Smooth muscle cell (in vitro differentiated cells): ENCODE data around the gene PPIF. TPM values are rescaled to one million over a fixed set of nuclear protein-coding genes. Genes with fewer than 3 reads are reported as not detected.

ENCODE experiments used
- DNase-seq: peaks from one replicate; lab custom pipeline; 2025; ENCODE audit not compliant: unreplicated experiment; lab: John Stamatoyannopoulos, UW
- H2AFZ ChIP-seq: fragments of 200-600 bp; sonication (generic); 2 replicates; pipeline ENCODE4 v1.6.0; 2016; ENCODE audit warnings: antibody characterized with exemption, low read depth, mild to moderate bottlenecking
- H3F3A ChIP-seq: fragments of 200-600 bp; sonication (generic); 2 replicates; pipeline ENCODE4 v1.6.0; 2017; ENCODE audit warnings: antibody characterized with exemption, low read depth
- H3K27ac ChIP-seq: fragments of 200-600 bp; sonication (generic); 2 replicates; pipeline ENCODE4 v1.5.1; 2016; ENCODE audit warnings: low read depth, mild to moderate bottlenecking
- H3K27me3 ChIP-seq: fragments of 200-600 bp; sonication (generic); 2 replicates; pipeline ENCODE4 v1.6.1; 2016; ENCODE audit warnings: low read depth, mild to moderate bottlenecking
- H3K36me3 ChIP-seq: fragments of 200-600 bp; sonication (generic); 2 replicates; pipeline ENCODE4 v1.5.1; 2016; ENCODE audit warnings: low read depth
- H3K4me1 ChIP-seq: fragments of 200-600 bp; sonication (generic); 2 replicates; pipeline ENCODE4 v1.5.1; 2016; ENCODE audit warnings: low read depth
- H3K4me2 ChIP-seq: fragments of 200-600 bp; sonication (generic); 2 replicates; pipeline ENCODE4 v1.6.0; 2016; ENCODE audit warnings: mild to moderate bottlenecking
- H3K4me3 ChIP-seq: fragments of 200-600 bp; sonication (generic); 2 replicates; pipeline ENCODE4 v1.5.1; 2016; ENCODE audit warnings: mild to moderate bottlenecking
- H3K79me2 ChIP-seq: fragments of 200-600 bp; sonication (generic); 2 replicates; pipeline ENCODE4 v1.6.0; 2016; ENCODE audit warnings: low read depth, mild to moderate bottlenecking
- H3K9ac ChIP-seq: fragments of 200-600 bp; sonication (generic); 2 replicates; pipeline ENCODE4 v1.6.0; 2016; ENCODE audit warnings: low read depth
- H3K9me3 ChIP-seq: fragments of 200-600 bp; sonication (generic); replicated peaks from 2 replicates; pipeline ENCODE4 v1.5.1; 2016; ENCODE audit warnings: low read depth
- H4K20me1 ChIP-seq: fragments of 200-600 bp; sonication (generic); 2 replicates; pipeline ENCODE4 v1.6.0; 2016; ENCODE audit warnings: low read depth
- CTCF ChIP-seq: fragments of 200-600 bp; sonication (generic); IDR thresholded peaks from 2 replicates; pipeline ENCODE4 v1.5.1; 2017; ENCODE audit warnings: borderline replicate concordance, mild to moderate bottlenecking, antibody characterized with exemption; ENCODE audit not compliant: insufficient read depth, poor library complexity, severe bottlenecking
- WGBS: methylation state at CpG from one replicate; pipeline ENCODE4 v1.1.7; 2016; ENCODE audit warnings: low lambda C conversion rate; 5-methylcytosine and 5-hydroxymethylcytosine counted together
- polyA plus RNA-seq: library from polyadenylated mRNA; unstranded; fragments of >200 nt; fragmentation: Nextera tagmentation; extraction: Ambion mirVana; gene quantifications from 2 replicates; pipeline ENCODE4 v1.2.1, GENCODE V29; 2016
- total RNA-seq: library from RNA; depleted of rRNA; stranded (reverse); fragments of >200 nt; gene quantifications from 2 replicates; pipeline ENCODE4 v1.2.3, GENCODE V29; 2014

PPIF gene
- total and polyA plus RNA-seq, 2 experiments from 2014 or later = 24.3 to 29.7 TPM

DNA sequence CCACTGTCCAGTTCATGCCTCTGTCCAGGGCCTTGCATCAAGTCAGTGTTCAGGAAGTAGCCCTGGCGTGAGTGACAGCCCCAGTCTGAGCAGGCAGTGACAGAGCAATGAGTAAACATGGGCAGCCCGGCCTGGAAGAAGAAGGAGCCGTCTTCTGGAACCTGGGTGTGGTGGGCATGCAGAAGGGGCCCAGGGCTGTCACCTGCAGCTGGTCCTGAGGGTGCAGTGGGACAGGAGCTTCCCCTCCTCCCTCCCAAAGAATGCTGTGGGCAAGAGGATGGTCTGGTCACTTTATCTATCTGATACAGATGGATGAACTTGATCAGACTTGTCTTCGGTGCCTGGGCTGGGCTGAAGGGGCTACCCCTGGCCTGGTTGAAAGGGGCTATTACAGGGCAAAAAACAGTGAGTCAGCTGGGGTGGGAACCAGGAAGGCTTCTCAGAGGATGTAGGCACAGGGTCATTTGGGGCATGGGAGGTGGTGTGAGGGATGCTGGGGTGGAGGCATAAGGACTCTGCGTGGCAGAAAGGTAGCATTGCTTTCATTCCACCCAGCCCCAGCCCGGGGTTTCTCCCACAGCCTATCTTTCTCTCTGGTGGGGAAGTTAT is 42.7 kb upstream of the PPIF start:
- WGBS = 91% methylated on average over 6 of the region's 6 CpGs
- H3K27ac ChIP-seq = no peak overlapping the region
- no peaks in the 10 kb centered on the region for H3K9me3 ChIP-seq
- TF ChIP-seq CTCF = no peak
- H3K27me3 ChIP-seq = no peaks in the 10 kb centered on the region
- H3K4me1 ChIP-seq = no peaks in the 10 kb centered on the region
- no peak overlapping the region for H3K9ac ChIP-seq
- H3K79me2 ChIP-seq = no peaks in the 10 kb centered on the region
- H3K4me3 ChIP-seq = no peak overlapping the region
- no peak for DNase-seq
- H2AFZ ChIP-seq = no peak overlapping the region
- peaks cover 15% of the 10 kb centered on the region for H4K20me1 ChIP-seq
- H3K36me3 ChIP-seq = peaks cover 19% of the 10 kb centered on the region
- H3F3A ChIP-seq = no peaks in the 10 kb centered on the region
- no peak overlapping the region for H3K4me2 ChIP-seq

GRCh38 chr10:79305515-79305914 is 41.8 kb upstream of the PPIF start:
- Histone ChIP-seq H3K27ac (no peak overlapping the region), H4K20me1 (peaks cover 7% of the 10 kb centered on the region), H3K9me3 (no peaks in the 10 kb centered on the region), H3K4me1 (no peaks in the 10 kb centered on the region), H2AFZ (no peak overlapping the region), H3K36me3 (peaks cover 19% of the 10 kb centered on the region), H3K4me3 (no peak overlapping the region), H3F3A (no peaks in the 10 kb centered on the region), H3K27me3 (no peaks in the 10 kb centered on the region), H3K79me2 (no peaks in the 10 kb centered on the region), H3K4me2 (no peak overlapping the region), H3K9ac (no peak overlapping the region)
- WGBS = 96% methylated on average over 8 of the region's 8 CpGs
- no peak for TF ChIP-seq CTCF
- DNase-seq = no peak

DNA sequence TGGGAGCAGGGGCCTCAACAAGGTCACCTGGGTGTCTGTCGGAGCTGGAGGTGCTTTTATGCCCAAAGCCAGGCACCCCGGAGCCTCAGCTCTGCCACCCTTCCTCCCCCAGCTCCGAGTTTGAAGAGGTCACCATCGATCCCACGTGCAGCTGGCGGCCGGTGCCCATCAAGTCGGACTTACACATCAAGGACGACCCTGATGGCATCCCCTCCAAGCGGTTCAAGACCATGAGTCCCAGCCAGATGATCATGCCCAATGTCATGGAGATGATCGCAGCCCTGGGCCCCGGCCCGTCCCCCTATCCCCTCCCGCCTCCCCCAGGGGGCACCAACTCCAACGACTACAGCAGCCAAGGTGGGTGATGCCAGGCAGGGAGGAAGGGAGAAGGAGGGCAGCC is 41.3 kb upstream of the PPIF start:
- H3K9ac ChIP-seq = no peak overlapping the region
- no peaks in the 10 kb centered on the region for H3K79me2 ChIP-seq
- H3K4me2 ChIP-seq = no peak overlapping the region
- H3F3A ChIP-seq = no peaks in the 10 kb centered on the region
- WGBS = 98% methylated on average over 15 of the region's 15 CpGs
- H3K27me3 ChIP-seq = no peaks in the 10 kb centered on the region
- no peak overlapping the region for H3K4me3 ChIP-seq
- peaks cover 7% of the 10 kb centered on the region for H4K20me1 ChIP-seq
- H2AFZ ChIP-seq = no peak overlapping the region
- H3K36me3 ChIP-seq = peaks cover 19% of the 10 kb centered on the region
- H3K9me3 ChIP-seq = no peaks in the 10 kb centered on the region
- no peak overlapping the region for H3K27ac ChIP-seq
- no peak for TF ChIP-seq CTCF
- no peak for DNase-seq
- H3K4me1 ChIP-seq = no peaks in the 10 kb centered on the region

GRCh38 chr10:79306644-79307220 is 40.5 kb upstream of the PPIF start:
- no peaks in the 10 kb centered on the region for H3K9me3 ChIP-seq
- no peak overlapping the region for H3K9ac ChIP-seq
- no peak for DNase-seq
- H3K36me3 ChIP-seq = peaks cover 14% of the 10 kb centered on the region
- no peaks in the 10 kb centered on the region for H3F3A ChIP-seq
- H3K79me2 ChIP-seq = no peaks in the 10 kb centered on the region
- H3K4me3 ChIP-seq = no peak overlapping the region
- H4K20me1 ChIP-seq = peaks cover 7% of the 10 kb centered on the region
- no peaks in the 10 kb centered on the region for H3K4me1 ChIP-seq
- over 99% methylated on average over 8 of the region's 8 CpGs for WGBS
- TF ChIP-seq CTCF = no peak
- no peak overlapping the region for H3K27ac ChIP-seq
- no peak overlapping the region for H2AFZ ChIP-seq
- H3K4me2 ChIP-seq = no peak overlapping the region
- no peaks in the 10 kb centered on the region for H3K27me3 ChIP-seq
